NCI-H146 (cell line): ENCODE data around the gene MYO3B.
"Not testable (repeated sequence)": the region's sequence is repeated elsewhere in the genome, so short reads cannot be mapped to it uniquely, and the experiment has no call there.

Experiments used
- DNase-seq: peaks from one replicate; lab custom pipeline; 2025; lab: John Stamatoyannopoulos, UW

The MYO3B gene

GRCh38 chr2:170467568-170468422 lies 289.8 kb downstream of the MYO3B start:
- DNase-seq = no peak

DNA sequence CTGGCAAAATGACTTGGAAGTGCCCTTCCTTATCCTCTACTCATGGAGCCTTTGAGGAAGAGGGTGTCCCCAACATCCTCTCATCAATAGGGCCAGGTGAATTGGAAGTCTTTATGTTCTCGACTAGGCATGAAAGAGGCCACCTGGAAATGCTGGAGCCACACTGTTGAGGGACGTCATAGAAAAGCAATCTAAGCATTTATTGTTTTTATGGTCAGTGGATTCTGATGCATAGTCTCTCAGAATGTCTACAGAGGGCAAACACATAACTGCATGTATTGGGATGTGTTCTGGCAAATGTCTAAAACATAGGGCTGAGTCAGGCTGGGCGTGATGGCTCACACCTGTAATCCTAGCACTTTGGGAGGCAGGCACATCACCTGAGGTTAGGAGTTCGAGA lies 290.6 kb downstream of the MYO3B start:
- no peak for DNase-seq

DNA sequence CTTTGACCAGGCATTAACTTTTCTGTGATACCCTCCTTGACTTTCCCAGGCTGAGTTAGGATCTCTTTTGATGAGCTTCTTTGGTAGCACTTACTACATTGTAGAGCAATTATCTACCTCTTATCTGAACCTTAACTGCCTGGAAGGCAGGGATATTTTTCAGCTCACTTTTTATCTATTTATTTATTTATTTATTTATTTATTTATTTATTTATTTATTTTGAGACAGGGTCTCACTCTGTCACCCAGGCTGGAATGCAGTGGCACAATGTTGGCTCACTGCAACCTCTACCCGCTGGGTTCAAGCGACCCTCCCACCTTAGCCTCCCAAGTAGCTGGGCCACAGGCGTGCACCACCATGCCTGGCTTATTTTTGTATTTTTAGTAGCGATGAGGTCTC lies 294.6 kb downstream of the MYO3B start:
- not testable (repeated sequence) for DNase-seq

DNA sequence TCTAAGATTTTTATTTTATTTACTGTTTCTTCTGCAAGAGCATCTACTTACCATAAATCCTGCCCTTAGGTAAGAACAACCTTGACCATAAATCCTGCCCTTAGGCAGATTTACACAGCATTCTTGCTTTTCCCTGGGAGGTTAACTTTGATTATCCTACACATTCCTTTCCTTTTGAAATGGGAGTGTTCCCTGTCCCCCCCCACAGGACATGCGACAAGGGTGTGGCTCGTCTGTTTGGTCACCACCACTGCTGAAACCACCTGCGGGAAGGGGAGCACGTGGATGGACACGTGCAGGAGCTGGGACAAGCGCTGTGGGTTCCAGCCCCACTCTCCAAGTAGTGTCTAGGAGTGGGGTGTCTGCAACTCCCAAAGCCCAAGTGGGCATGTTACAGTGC lies 297.9 kb downstream of the MYO3B start:
- no peak for DNase-seq

GRCh38 chr2:170477630-170478029 lies 299.7 kb downstream of the MYO3B start:
- DNase-seq = no peak

GRCh38 chr2:170481201-170481600 lies 303.3 kb downstream of the MYO3B start:
- no peak for DNase-seq

DNA sequence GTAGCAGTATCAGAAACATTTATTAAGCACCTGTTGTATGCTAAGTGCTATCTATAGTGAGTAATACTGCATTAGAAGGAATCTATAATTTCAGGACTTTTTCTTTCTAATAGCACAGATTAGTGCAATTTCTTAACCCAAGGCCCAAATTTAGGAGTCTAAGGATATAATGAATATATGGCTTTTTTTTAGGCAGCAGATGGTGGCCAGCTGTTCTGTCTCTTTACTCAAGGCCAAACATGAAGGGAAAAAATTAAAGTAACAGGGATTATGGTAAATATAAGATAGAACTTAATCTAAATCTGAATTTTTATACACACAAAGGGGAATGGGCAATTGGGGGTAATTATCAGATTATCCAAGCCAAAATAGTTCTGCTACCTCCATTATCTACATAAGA lies 306.6 kb downstream of the MYO3B start:
- DNase-seq = no peak

GRCh38 chr2:170485254-170486026 lies 307.5 kb downstream of the MYO3B start:
- no peak for DNase-seq

- no peak for DNase-seq
Observed at GRCh38 chr2:170486730-170487129, 308.8 kb downstream of the MYO3B start.

- no peak for DNase-seq
Observed at GRCh38 chr2:170488807-170489206, 310.9 kb downstream of the MYO3B start.

DNA sequence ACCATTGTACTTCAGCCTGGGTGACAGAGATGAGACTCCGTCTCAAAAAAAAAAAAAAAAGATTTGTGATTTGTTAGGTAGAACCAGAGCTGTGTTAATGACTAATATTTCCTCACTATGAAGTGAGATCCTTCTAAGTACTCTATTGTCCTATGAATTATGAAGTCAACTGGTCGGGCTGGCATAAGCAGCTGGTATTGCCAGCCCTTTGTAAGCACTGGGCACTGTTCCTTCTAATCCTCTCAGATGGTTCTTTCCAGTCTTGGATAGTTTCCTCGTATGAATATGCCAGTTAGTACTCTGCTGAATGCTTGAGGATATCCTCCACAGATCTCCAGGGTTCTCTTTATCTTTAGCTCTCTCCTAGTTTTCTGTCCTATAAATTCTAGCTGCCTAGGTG lies 314.1 kb downstream of the MYO3B start:
- DNase-seq = no peak

- DNase-seq = no peak
Observed at GRCh38 chr2:170493426-170494097, 315.6 kb downstream of the MYO3B start.

DNA sequence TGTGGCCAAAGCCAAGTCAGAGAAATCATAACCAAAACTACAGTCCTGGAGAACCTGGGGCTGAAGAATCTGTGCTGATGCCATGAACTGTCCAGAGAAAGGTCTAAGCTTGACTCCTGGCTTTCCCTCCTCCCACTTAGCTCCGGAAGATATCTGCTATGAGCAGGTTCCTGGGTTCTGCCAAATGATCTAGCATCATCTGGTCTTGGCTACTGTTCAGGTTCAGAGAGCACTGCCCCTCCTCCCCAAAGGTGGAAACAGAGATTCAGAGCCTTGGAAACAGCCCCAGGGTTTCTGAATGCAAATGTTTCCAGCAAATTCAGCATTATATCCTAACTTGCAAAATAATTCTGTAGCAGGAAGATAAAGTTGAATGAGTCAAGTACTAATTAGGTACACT lies 317.9 kb downstream of the MYO3B start:
- DNase-seq = no peak

DNA sequence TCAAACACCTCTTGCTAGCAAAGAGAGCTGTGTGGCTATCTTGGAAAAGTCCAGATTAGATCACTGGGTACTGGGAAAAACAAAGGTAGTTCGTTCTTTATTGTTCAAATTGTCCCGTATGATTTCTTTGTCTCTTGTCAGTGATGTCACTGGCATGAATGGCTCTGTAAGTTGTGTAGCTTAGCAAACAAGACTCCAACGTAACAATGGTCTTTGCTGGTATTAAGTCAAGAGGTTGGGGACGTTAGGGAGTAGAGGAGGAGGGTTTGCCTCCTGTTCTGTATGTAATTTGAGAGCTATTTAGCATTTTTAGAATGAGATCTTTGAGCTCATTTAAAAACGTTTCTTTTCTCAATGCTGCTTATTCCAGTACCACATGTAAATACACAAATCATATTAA lies 320.7 kb downstream of the MYO3B start:
- DNase-seq = no peak

- DNase-seq = no peak
Observed at GRCh38 chr2:170500104-170500503, 322.2 kb downstream of the MYO3B start.

- no peak for DNase-seq
Observed at GRCh38 chr2:170500770-170501169, 322.8 kb downstream of the MYO3B start.

GRCh38 chr2:170501421-170502043 lies 323.6 kb downstream of the MYO3B start:
- no peak for DNase-seq

DNA sequence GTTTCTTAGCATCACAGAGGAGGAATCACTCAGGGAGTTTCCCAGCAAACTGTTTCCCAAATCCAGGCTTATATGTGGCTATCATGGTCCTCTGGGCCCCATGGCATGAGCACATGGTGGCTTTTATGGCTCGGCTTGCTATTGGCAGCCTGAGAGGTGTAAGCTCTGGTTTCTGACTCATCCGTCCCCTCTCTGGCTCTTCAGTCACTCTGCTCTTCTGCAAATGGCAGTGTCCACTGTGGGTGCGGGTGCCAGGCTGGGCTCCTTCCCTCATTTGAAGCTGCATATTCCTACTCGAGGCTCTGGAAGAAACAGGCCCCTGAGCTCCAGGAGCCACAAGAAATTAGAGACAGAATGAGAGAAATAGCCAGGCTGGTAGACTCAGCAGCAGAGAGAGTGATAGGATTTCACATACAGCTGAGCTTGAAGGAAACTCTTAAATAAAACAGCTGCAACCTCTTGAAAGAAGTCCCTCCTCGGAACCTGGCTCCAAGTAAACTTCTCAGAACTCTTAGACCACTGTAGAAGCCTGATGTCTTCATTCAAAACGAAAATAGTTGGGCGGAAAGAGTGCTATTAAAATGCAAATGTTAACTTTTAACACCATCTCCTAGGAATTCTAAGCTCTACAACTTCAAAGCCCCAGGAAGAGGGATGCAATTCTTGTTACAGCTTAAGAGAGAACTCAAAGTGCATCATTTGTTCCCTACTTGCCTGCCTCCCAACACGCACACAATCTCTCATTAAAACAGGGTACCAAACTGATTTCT lies 324.6 kb downstream of the MYO3B start:
- DNase-seq = no peak

- no peak for DNase-seq
Observed at GRCh38 chr2:170503563-170503962, 325.6 kb downstream of the MYO3B start.

DNA sequence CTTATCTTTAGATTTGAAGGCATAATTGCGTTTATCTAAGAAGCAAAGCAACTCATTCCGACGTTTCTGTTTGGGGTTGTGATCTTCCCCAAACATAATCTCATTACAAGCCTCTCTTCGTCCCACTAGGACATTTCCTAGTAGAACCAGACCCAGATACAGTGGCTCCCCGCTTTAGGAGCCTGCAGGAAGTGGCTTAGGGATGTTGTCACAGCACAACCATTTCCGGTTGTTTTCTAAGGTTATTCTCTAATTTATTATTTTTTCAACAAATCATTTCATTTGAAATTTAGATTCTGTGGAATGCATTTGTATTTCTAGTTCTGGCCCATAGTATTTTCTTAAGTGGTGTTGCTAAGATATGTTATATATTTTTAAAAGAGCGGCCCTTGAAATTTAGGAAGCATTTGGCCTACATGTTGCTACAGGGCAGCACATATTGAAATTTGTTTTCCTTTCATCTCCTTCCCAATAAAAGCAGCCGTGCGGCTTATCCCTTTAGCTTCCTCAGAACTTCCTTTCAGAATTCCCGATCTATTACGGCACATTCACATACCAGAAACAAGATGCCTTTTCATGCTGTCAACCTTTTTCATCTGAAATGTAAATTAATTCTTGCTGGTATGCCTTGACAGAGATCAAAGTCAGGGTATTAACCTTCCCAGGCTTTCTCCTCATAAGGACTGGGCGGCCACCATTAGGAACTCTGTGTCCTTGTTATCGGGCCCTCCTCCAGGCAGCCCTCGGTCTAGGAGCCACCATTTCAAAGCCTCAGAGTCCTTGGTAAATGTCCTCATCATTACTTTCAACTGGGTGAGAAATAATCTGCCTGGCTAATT lies 326.2 kb downstream of the MYO3B start:
- no peak for DNase-seq

- DNase-seq = no peak
Observed at GRCh38 chr2:170504810-170505145, 326.8 kb downstream of the MYO3B start.
